NCI-H1436 (cell line): ENCODE measurements around the gene MAP2K7.
"Not testable (repeated sequence)": the region's sequence is repeated elsewhere in the genome, so short reads cannot be mapped to it uniquely, and the experiment has no call there.

Experiments used
- DNase-seq: peaks from one replicate; lab custom pipeline; 2025; lab: John Stamatoyannopoulos, UW

Gene MAP2K7

DNA sequence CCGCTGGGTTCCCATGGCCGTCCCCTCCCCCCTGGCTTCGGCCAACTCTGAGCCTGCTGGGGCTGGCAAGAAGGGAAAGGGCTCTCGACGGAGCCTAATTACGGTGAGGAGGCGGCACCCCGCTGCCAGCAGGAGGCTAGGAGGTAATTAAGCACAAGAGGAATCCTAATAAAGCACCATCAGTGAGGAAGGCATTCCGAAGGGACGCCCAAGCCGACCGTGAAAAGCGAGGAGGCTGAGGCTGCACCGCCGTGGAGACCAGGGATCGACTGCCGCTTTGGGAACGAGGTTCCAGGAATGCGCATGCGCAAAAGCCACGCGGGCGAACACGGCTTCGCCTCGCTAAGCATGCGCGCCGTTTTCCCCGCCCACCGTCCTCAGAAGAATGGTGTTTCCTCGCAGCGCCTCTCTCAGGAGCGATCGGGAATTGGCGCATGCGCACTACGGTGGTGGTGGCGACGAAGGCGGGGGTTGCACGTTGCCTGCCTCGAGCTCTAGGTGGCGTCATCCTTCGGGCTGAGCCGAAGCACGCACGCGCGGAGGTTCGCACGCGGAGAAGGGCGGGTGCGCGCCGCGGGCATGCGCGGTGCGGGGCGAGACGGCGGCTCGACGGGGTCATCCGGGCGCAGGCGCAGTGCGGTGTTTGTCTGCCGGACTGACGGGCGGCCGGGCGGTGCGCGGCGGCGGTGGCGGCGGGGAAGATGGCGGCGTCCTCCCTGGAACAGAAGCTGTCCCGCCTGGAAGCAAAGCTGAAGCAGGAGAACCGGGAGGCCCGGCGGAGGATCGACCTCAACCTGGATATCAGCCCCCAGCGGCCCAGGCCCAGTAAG, at the start of gene MAP2K7:
MAP2K7 (plus strand) TSS at position 634 of the 830 bp plus-strand sequence; CDS start at position 702, 68 bp downstream.
- DNase-seq = peak; percentile 99

DNA sequence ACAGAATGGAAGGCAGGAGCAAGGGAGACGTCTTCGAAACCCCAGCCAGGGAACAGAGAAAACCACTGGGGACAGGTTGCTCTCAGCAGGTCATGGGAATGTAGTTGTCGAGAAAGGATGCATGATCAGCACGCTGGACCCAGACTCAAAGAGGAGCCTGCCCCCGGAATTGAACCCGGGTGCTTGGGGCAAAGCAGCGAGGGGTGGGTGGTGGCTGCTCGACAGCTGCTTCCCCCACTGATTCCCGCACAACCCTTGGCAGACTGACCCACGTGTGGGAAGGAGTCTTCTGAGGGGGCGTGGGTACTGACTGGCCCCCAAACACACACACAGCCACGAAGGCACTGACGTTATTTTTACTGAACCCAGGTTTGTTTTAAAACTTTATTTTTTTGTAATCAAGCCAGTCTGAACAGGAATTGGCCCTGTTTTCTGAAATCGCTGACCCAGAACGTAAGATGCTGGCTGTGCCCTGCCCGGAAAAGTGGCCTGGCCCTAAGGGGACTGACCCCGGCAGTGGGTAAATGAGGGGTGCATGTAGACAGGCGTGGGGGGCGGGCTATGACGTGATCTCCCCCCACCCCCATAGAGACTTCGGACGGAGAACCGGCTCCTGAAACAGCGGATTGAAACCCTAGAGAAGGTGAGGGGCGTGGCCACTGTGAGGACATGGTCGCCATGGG, 48.1 kb upstream of the MAP2K7 start:
- no peak for DNase-seq

DNA sequence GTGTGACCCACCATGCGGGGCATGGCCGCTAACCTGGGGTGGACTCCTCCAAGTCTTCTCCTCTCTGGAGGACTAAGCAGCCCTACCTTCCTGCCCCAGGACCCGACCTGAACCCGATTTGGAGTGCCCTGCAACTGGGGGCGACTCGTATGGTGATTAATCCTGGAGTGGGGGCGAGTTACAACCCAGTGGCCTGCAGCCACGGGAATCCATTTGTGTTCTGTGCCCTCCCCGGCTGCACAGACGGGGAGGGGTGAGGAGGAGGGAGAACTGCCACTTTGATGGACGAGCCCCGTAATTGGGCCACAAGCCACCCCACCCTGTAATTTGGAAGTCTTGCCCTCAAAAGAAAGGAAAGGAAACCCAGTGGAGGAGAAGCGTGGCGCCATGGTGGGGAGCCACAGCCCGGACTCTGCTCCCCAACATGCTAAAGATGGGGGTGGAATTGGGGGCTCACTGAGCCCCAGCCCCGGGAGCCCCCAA, 47.5 kb upstream of the MAP2K7 start:
- DNase-seq = no peak

DNA sequence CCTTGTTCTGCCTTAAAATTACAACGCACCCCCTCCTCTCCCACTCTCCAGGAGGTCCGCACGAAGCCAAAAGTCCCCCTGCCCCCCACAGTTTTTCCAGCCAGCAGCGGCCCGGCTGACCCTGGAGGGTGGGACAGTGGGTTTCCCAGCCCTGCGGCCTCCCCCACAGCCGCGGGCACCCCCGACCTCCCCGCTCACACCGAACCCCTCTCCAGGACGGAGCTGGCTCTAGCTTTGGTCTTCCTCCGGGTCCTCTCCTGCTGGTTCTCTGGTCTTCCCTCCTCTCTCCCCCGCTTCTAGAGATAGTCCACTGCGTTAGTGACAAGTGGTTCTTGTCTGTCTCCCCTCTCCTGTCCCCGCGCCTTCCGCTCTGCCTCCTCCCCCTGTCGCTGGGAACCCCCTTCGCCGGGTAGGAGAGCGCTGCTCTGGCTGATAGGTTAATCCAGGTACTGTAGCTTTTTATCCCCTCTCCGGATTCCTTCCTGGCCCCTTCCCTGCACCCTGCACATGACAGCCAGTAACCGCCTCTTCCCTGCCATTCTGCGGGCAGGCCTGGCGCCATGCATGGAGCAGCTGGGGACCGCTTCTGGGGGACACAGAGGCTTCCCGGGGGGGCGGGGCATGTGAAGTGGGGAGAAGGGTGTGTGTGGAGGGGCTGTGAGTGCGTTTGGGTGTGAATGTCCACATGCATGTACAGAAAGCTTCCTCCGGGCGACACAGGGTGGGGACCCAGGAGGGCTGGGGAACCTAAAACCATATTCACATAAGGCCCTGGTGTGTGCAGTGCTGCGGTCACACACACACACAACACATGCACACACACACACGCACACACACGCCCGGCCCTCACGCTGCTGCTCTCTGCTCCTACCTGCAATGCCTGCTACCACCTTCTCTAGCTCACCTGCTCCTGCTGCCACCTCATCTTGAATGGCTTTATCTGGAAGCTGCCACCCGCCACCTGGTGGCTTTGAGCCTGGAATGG, 46.7 kb upstream of the MAP2K7 start:
- DNase-seq = no peak

DNA sequence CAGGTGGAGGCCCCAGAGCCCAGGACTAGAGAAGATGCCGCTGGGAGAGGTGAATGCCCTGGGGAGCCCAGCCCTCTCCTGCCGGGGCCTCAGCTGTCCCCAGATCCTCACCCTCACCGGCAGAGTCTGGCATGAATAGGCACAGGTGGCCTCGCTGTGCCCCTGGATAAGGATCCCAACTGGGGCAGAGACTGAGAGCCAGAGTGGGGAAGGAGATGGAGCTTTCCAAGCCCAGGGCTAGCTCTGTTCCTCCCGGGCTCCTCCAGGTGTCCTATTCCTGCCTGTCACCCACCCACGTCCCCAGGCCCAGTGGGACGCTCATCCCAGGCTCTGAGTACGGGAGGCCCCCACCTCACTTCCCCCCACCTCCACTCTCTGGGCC, 46.0 kb upstream of the MAP2K7 start:
- DNase-seq = no peak

DNA sequence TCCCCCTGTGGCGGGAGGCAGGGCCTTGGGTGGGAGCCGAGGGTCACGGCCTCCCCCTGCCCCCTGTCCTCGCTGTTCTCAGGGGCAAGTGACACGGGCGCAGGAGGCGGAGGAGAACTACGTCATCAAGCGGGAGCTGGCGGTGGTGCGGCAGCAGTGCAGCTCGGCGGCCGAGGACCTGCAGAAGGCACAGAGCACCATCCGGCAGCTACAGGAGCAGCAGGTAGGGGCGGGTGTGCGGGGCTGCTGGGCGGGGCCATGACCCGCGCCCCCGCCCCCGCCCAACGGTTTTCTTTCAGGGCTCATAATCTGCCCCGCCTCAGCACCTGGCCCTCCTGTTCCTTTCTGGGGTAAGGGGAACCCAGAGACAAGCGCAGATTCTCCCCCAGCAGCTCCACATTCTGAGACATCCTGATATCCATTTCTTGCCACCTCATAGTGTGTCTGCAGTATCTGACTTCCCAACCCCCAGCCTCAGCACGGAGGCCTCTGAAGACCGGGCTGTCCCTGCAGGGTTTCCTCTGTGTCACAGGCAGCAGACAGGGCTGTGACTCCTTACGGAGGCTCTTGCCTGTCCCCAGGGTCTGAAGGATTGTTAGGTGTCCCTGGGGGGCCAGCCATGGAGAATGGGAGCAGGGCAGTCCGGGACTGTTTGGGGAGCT, 45.4 kb upstream of the MAP2K7 start:
- peak; percentile 86 for DNase-seq

DNA sequence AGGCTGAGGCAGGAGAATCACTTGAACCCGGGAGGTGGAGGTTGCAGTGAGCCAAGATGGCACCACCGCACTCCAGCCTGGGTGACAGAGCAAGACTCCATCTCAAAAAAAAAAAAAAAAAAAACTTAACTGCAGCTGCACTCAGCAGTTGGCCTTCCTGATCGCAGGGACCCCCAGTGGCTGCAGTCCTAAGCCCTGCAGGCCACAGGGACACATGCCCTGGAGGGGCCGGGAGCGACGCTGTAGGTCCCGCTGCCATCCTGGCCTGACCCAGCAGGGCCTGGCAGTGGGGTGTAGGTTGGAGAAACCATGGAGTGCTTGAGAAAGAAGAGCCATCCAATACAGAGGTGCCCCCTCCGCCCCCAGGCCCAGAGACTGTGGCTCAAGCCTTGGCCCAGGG, 44.6 kb upstream of the MAP2K7 start:
- not testable (repeated sequence) for DNase-seq

DNA sequence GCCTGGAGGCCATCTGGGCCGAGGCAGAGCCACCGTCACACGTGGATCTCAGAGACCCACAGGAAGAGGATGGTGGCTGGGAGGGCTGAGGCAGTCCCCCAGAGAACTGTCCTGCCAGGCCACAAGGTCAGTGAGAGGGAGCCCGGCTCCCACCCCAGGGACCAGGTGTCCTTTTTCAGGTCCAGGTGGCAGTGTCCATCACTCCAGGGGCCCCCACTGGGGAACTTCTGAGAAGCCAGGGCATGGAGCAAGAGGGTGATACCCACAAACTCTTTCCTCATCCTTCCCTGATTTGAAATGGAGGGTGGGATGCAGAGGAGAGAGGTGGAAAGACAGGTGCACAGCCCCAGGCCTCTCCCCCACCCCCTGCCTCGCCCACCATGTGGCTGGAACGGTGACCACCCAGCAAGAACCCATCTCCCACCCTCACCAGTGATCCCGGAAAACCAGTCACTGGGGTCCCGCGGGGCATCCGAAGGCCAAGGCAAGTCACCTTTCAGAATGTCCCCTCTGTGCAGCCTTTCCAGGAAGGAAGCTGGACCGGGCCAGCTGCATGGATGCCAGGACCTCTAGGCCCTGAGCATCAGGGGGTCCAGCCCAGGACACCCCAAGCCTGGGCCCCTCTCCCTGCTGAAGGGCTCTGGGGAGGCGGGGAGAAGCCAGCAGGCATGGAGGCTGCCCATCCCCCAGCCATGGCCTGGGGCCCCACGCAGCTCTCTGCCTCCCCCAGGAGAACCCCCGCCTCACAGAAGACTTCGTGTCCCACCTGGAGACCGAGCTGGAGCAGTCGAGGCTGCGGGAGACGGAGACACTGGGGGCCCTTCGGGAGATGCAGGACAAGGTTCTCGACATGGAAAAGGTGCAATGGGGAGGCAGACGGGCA, 43.6 kb upstream of the MAP2K7 start:
- DNase-seq = no peak

DNA sequence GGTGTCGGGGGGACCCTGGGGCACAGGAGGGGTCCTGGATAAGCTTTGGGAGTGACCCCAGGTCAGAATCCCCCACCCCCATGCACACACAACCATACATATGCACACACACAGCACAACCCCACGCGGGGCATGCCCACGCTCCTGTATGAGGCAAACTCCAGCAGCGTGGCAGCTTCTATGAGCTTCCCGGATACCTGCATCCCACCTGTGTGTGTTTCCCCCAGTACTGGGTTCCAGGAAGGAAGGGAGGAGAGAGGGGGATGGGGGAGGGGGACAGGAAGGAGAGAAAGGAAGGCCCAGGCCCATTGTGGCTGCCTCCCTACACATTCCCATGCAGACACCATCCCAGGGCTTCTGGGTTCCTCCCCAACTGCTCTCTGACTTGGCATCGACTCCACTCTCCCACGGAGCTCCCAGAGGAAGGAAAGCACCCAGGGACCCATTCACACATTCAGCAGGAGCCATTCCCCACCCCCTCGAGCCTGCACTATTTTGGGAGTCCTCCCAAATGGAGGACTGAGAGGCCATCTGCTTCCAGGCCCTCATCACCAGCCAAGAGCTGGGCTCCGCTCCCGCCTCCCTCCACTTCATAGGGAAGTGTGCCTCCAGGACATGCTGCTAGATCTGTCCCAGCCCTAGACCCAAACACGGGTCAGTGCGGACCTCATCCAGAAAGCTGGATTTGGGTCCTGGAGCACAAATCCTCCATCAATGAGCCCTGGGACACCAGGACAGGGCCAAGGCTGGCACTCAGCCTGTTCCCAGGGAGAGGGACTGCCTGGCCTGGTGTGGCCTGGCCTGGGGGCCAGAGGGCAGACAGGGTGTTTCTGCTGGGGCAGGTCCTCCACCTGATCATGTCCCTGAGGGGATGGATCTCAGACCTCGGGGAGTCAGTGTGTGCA, 42.7 kb upstream of the MAP2K7 start:
- DNase-seq = no peak

DNA sequence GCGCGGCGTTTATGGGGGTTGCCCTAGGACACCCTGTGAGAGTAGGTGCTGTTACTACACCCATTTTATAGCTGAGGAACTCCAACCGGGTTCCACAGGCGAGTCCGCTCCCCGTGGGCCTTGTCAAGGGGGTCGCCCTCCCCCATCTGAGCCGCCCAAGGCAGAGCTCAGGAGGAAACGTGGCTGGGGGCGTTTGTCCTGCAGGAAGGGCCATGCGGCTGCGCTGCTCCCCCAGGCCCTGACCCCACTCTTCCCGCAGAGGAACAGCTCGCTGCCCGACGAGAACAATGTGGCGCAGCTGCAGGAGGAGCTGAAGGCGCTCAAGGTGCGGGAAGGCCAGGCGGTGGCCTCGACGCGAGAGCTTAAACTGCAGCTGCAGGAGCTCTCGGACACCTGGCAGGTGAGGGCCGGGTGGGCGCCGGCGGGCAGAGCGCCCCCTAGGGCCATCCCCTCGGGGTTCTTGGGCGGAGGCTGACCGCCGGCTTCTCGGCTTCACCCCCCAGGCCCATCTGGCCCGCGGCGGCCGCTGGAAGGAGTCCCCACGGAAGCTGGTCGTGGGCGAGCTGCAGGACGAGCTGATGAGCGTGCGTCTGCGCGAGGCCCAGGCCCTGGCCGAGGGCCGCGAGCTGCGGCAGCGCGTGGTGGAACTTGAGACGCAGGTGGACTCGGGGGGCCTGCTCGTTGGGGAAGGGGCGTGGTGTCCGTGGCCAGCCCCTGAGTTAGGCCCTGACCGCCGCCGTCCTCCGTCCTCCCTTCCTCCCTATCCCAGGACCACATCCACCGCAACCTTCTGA, 41.9 kb upstream of the MAP2K7 start:
- DNase-seq = no peak

DNA sequence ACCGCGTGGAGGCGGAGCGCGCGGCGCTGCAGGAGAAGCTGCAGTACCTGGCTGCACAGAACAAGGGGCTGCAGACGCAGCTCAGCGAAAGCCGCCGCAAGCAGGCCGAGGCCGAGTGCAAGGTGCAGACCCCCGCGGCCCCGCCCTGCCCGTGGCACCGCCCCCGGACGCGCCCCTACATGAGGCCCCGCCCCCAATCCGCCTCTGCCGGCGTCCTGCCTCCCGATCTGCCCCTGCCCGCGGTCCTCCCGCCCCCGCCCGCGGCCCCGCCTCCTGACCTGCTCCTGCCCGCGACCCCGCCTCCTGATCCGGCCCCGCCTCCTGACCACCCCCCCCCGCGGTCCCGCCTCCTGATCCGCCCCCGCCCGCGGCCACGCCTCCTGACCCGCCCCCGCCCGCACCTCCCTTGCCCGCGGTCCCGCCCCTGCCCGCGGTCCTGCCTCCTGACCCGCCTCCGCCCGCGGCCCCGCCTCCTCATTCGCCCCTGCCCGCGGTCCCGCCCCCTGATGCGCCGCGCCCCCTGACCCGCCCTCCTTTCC, 41.2 kb upstream of the MAP2K7 start:
- DNase-seq = no peak

DNA sequence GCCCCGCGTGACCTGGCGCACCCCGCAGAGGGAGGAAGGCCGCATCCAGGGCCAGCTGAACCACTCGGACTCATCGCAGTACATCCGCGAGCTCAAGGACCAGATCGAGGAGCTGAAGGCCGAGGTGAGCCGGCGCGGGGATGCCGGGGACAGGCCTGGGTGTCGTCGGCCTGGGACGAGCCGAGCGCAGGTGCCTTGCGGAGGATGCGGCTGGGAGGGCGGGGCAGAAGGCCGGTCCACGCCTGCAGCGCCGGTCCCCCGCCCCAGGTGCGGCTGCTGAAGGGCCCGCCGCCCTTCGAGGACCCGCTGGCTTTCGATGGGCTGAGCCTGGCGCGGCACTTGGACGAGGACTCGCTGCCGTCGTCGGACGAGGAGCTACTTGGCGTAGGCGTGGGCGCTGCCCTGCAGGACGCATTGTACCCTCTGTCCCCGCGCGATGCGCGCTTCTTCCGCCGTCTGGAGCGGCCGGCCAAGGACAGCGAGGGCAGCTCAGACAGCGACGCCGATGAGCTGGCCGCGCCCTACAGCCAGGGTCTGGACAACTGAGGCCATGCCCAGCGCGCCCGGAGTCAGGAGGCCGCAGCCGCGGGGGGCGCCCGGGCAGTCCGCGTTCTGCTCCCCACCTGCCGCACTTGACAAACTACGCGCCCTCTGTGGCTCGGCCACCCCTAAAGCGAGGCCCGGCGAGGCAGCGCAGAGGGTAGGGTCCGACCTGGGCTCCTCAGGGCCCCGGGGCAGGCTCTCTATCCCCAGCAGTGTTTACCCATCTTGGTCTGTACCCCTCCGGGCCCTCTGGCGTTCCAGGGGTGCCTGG, 40.3 kb upstream of the MAP2K7 start:
- DNase-seq = no peak

DNA sequence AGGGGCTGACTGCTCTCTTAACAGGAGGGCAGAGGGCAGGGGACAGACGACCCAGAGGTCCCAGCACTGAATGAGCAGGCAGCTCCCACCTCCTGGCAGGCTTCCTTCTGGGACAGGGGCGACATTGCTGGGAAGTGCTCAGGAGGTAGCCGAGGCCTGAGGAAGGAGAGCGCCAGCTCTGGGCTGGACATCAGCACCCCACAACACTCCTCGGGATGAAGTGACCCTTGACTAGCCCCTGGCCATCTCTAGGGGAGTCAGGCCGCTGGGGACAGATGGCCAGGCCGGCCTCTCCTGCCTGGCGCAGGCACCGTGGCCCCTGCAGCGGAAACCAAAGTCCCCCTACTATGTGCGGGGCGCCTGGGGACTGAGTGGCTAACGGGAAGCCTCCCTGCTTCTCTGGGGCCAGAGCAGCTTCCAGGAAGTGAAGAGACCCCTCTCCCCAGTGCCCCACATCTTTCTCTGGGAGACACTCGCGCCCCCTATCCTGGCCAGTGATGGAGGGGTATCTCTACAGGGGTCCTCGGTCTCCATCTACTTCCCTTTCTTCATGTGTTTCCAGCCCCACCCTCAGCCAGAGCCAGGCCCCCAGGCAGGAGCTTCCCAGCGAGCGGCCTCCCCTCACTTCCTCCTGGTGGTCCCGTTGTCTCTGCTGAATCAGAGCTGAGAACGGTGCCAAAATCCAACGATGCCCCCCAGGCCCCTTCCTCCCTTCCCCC, 39.5 kb upstream of the MAP2K7 start:
- DNase-seq = no peak

DNA sequence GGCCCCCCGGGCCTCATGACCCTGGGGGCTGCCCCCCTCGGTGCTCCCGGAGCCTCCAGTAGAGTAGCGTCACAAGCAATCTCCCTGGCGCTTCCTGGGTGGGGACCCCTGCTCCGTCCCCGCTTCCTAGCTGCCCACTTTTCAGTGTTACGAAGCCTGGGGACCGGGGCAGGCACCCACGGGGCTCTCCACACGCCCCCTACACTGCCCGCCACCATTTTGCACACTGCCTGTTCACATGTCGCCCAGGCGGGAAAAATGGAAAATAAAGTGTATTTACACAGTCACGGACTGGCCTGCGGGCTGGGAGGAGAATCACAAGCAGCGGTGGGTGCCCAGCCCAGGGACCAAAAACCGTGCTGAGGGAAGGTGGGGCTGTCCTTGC, 39.0 kb upstream of the MAP2K7 start:
- DNase-seq = no peak

DNA sequence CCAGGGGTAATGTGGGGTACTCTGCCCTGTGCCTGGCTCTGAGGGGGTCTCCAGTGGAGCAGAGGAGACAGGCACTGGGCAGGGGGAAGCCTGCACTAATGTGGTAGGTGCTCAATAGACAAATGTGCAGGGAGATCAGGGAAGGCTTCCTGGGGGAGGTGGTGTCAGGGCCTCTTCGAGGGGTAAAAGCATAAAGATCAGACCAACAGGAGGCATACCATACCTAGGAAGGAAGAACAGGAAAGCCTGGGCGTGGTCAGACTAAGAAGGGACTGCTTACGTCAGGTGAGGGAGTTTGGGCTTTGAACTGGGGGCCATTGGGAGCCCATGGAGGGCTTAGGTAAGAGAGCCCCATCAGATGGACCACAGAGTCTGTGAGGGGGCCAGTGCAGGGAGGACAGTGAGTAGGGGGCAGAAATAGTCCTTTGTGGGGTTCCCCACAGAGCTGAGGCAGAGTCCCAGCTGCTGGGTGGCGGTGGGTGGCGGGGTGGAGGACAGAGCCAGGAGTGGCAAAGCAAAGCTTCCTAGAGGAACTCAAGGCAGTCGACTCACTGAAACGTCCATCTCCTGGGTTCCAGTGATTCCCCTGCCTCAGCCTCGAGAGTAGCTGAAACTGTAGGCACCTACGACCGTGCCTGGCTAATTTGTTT, 38.3 kb upstream of the MAP2K7 start:
- no peak for DNase-seq

DNA sequence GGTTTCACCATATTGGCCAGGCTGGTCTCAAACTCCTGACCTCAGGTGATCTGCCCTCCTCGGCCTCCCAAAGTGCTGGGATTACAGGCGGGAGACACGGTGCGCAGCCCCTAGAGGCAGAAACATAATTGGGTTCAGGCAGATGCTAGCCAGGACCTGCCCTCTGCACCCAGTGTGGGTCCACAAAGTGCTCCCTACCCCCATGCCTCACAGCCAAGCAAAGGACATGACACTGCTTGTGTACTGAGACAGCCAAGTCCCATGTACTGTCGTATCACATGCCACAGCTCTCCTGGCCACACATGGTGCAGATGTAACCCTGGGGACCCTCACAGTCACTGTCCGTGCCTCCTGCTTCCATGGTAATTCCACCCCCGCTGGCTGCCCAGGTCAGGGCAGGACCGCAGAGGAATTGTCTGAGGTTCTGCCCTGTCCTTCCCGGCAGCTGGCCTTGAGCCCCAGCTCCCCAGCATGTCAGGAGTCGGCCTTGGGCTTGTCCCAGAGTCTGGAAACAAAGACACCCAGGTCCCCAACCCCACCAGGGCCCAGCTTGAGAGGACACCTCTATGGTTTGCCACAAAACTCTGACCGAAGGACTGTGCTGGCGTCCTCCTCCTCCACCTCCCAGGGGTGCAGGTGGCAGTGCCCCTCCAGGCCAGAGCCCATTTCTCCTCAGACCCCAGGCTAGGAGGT, 37.1 kb upstream of the MAP2K7 start:
- no peak for DNase-seq
